ENCODE data around the gene OGN. TPM values are rescaled to one million over a fixed set of nuclear protein-coding genes. Genes with fewer than 3 reads are reported as not detected.
"Not testable (repeated sequence)": the region's sequence is repeated elsewhere in the genome, so short reads cannot be mapped to it uniquely, and the experiment has no call there.

OGN gene
- polyA plus RNA-seq, 2 of the 4 experiments (the other 2 are of a cell fraction), result not detected

GRCh38 chr9:92414566-92414965, 10.2 kb upstream of the OGN start:
- Histone ChIP-seq H3K4me3 (no peak overlapping the region), H3K4me1 (no peaks in the 10 kb centered on the region), H3K4me2 (no peak overlapping the region), H3K9me3 (no peaks in the 10 kb centered on the region), H3K27ac (no peak overlapping the region)
- ATAC-seq, result no peak
- 80% methylated on average over 1 of the region's 1 CpG for WGBS (ENCODE audit: missing lambda C conversion rate)
- no peak for DNase-seq (ENCODE audit: low read depth in 1 of 2, low spot score in 1 of 2)
- POLR2A ChIA-PET, result no interaction called here
- TF ChIP-seq ESRRA (IDR thresholded peaks at IDR 0.05; ENCODE audit: borderline replicate concordance, low read length) (no peak), KDM1A (IDR thresholded peaks at IDR 0.05; ENCODE audit: low read depth) (no peak), MAX (IDR thresholded peaks at IDR 0.05) (no peak)
- FAIRE-seq, result no peak
- CTCF ChIA-PET, result no interaction called here

- POLR2A ChIA-PET; H3K4me3 ChIP-seq; FAIRE-seq; ATAC-seq; H3K4me1 ChIP-seq; H3K9me3 ChIP-seq; H3K4me2 ChIP-seq; DNase-seq (ENCODE audit: low read depth in 1 of 2, low spot score in 1 of 2); H3K27ac ChIP-seq: not testable (repeated sequence)
- 96% methylated on average over 4 of the region's 4 CpGs for WGBS (ENCODE audit: missing lambda C conversion rate)
- CTCF ChIA-PET, result interaction anchor here (0.5 kb wide), 1 partner anchor 273 kb away, joined by 3 read pairs; no protein-coding TSS in a partner anchor
Measured at GRCh38 chr9:92411157-92411556, 6.8 kb upstream of the OGN start.

GRCh38 chr9:92408747-92409478, 4.5 kb upstream of the OGN start:
- DNase-seq (ENCODE audit: low read depth in 1 of 2, low spot score in 1 of 2) (no peak), ATAC-seq (no peak), FAIRE-seq (no peak)
- Histone ChIP-seq H3K4me1 (no peaks in the 10 kb centered on the region), H3K27ac (no peak overlapping the region), H3K9me3 (no peaks in the 10 kb centered on the region), H3K4me2 (no peak overlapping the region), H3K4me3 (no peak overlapping the region)
- ChIA-PET CTCF (interaction anchor here (0.6 kb wide), 1 partner anchor 543 kb away, joined by 3 read pairs; no protein-coding TSS in a partner anchor), POLR2A (no interaction called here)
- WGBS (ENCODE audit: missing lambda C conversion rate), result 73% methylated on average over 2 of the region's 2 CpGs
- no peak for TF ChIP-seq RNF2 (IDR thresholded peaks at IDR 0.05; ENCODE audit: borderline replicate concordance, low read depth)
- no peak for TF ChIP-seq HOXB13 (CRISPR knock-in tag; IDR thresholded peaks at IDR 0.05; ENCODE audit: low read depth)
- TF ChIP-seq BHLHE40 (IDR thresholded peaks at IDR 0.05; ENCODE audit: low read depth, low read length), result no peak
- TF ChIP-seq ZSCAN20 (CRISPR knock-in tag; IDR thresholded peaks at IDR 0.05), result no peak
- TF ChIP-seq NFE2L2 (conservative IDR thresholded peaks at IDR 0.05; ENCODE audit: low read length), result no peak
- TF ChIP-seq EHMT2 (IDR thresholded peaks at IDR 0.05; ENCODE audit: low read depth), result no peak
- no peak for TF ChIP-seq CHD2 (IDR thresholded peaks at IDR 0.05; ENCODE audit: low read length, partially characterized antibody)
- TF ChIP-seq CBX8 (IDR thresholded peaks at IDR 0.05), result no peak
- TF ChIP-seq RAD21 (conservative IDR thresholded peaks at IDR 0.05 in 1 of 2, IDR thresholded peaks at IDR 0.05 in 1 of 2), result no peak
- no peak for TF ChIP-seq FOSB (CRISPR knock-in tag; IDR thresholded peaks at IDR 0.05)
- TF ChIP-seq HDAC2 (IDR thresholded peaks at IDR 0.05), result no peak

- no peaks in the 10 kb centered on the region for H3K4me1 ChIP-seq
- FAIRE-seq, result no peak
- H3K9me3 ChIP-seq, result no peaks in the 10 kb centered on the region
- CTCF ChIA-PET, result no interaction called here
- no peak for ATAC-seq
- no peak overlapping the region for H3K4me3 ChIP-seq
- no peak overlapping the region for H3K27ac ChIP-seq
- POLR2A ChIA-PET, result interaction anchor here (0.6 kb wide), 1 partner anchor 37 kb away, joined by 3 read pairs; no protein-coding TSS in a partner anchor
- 83% methylated on average over 2 of the region's 2 CpGs for WGBS (ENCODE audit: missing lambda C conversion rate)
- DNase-seq (ENCODE audit: low read depth in 1 of 2, low spot score in 1 of 2), result no peak
- H3K4me2 ChIP-seq, result no peak overlapping the region
- TF ChIP-seq POLR2A (IDR thresholded peaks at IDR 0.05; ENCODE audit: low read length) (no peak), CEBPB (IDR thresholded peaks at IDR 0.05) (no peak), EP300 (IDR thresholded peaks at IDR 0.05) (no peak), NPAS2 (CRISPR knock-in tag; IDR thresholded peaks at IDR 0.05; ENCODE audit: borderline replicate concordance) (no peak), CHD4 (IDR thresholded peaks at IDR 0.05; ENCODE audit: borderline replicate concordance) (no peak), TFCP2L1 (CRISPR knock-in tag; IDR thresholded peaks at IDR 0.05) (no peak), BHLHE40 (IDR thresholded peaks at IDR 0.05; ENCODE audit: low read depth, low read length) (no peak), ELK1 (IDR thresholded peaks at IDR 0.05; ENCODE audit: low read depth, low read length) (no peak), ATOH8 (CRISPR knock-in tag; IDR thresholded peaks at IDR 0.05; ENCODE audit: low read depth) (no peak), KDM5A (IDR thresholded peaks at IDR 0.05) (no peak), ZNF302 (CRISPR knock-in tag; IDR thresholded peaks at IDR 0.05) (no peak), BCL3 (IDR thresholded peaks at IDR 0.05) (no peak), MAZ (IDR thresholded peaks at IDR 0.05; ENCODE audit: borderline replicate concordance, low read depth, low read length) (no peak), HOXA7 (CRISPR knock-in tag; IDR thresholded peaks at IDR 0.05) (no peak), HES2 (IDR thresholded peaks at IDR 0.05) (no peak), FOXS1 (CRISPR knock-in tag; IDR thresholded peaks at IDR 0.05) (no peak), RARB (CRISPR knock-in tag; IDR thresholded peaks at IDR 0.05) (no peak)
Measured at GRCh38 chr9:92407818-92408217, 3.4 kb upstream of the OGN start.

Data from A549 (cell line).